ENCODE results near the gene NPSR1.
"Not testable (repeated sequence)": the region's sequence is repeated elsewhere in the genome, so short reads cannot be mapped to it uniquely, and the experiment has no call there.

The NPSR1 gene

DNA sequence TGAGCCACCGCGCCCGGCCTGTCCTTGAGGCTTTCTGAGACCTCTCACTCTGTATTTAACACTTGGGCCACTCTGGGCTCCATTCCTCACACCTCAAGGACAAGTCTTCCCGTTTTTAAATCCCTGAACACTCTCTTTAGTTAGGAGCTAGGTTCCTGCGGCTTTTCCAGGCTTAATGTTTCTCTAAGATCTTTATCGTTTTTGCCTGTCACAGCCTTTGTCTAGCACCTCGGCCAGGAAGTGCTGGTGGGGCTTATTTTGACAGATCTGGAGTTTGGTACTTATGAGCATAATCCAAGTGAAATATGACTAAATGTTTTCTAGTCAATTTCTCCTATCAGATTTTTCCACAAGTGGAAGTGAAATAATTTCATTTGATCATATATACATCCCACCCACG, 192.7 kb downstream of the NPSR1 start:
- no peak overlapping the region for H3K4me3 ChIP-seq (ENCODE audit: low read depth, low read length)
- TF ChIP-seq, protein P1, sequence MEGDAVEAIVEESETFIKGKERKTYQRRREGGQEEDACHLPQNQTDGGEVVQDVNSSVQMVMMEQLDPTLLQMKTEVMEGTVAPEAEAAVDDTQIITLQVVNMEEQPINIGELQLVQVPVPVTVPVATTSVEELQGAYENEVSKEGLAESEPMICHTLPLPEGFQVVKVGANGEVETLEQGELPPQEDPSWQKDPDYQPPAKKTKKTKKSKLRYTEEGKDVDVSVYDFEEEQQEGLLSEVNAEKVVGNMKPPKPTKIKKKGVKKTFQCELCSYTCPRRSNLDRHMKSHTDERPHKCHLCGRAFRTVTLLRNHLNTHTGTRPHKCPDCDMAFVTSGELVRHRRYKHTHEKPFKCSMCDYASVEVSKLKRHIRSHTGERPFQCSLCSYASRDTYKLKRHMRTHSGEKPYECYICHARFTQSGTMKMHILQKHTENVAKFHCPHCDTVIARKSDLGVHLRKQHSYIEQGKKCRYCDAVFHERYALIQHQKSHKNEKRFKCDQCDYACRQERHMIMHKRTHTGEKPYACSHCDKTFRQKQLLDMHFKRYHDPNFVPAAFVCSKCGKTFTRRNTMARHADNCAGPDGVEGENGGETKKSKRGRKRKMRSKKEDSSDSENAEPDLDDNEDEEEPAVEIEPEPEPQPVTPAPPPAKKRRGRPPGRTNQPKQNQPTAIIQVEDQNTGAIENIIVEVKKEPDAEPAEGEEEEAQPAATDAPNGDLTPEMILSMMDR (IDR thresholded peaks at IDR 0.05; ENCODE audit: insufficient read depth, low read length, missing control alignments): no peak
- POLR2A ChIA-PET: no interaction called here
- no peak for DNase-seq (ENCODE audit: low read depth, low spot score)
- CTCF ChIA-PET: interaction anchor here (2.1 kb wide), 1 partner anchor 10 kb away, joined by 4 read pairs; no protein-coding TSS in a partner anchor

DNA sequence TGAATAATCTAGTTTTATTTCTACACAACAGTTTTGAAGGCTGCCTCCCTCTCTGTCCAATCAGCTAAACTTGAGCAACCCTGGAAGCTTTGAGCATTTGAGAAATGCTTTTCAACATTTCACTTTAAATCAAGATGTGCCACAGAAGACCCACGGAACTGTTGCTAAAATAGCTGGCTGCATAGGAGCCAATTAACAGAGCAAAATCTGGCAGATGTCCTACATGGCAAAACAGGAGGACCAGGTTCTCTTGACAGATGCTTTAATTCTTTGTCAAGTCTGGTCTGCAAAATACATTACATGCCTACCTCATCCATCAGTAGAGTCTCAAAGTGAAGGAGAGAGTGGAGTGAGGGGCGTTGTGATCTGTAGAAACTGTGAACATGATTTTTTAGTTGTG, 193.4 kb downstream of the NPSR1 start:
- CTCF ChIA-PET: interaction anchor here (2.1 kb wide), 1 partner anchor 11 kb away, joined by 4 read pairs; no protein-coding TSS in a partner anchor
- POLR2A ChIA-PET: no interaction called here
- no peak overlapping the region for H3K4me3 ChIP-seq (ENCODE audit: low read depth, low read length)
- no peak for DNase-seq (ENCODE audit: low read depth, low spot score)
- TF ChIP-seq, protein P1 (IDR thresholded peaks at IDR 0.05; ENCODE audit: insufficient read depth, low read length, missing control alignments): no peak

DNA sequence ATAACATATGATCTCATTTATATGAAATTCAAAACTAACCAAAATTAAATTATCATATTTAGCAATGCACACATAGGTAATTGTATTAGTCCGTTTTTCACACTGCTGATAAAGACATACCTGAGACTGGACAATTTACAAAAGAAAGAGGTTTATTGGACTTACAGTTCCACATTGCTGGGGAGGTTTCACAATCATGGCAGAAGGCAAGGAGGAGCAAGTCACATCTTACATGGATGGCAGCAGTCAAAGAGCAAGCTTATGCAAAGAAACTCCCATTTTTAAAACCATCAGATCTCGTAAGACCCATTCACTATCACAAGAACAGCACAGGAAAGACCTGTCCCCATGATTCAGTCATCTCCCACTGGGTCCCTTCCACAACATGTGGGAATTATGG, 200.4 kb downstream of the NPSR1 start:
- POLR2A ChIA-PET; H3K4me3 ChIP-seq (ENCODE audit: low read depth, low read length); DNase-seq (ENCODE audit: low read depth, low spot score); CTCF ChIA-PET: not testable (repeated sequence)

DNA sequence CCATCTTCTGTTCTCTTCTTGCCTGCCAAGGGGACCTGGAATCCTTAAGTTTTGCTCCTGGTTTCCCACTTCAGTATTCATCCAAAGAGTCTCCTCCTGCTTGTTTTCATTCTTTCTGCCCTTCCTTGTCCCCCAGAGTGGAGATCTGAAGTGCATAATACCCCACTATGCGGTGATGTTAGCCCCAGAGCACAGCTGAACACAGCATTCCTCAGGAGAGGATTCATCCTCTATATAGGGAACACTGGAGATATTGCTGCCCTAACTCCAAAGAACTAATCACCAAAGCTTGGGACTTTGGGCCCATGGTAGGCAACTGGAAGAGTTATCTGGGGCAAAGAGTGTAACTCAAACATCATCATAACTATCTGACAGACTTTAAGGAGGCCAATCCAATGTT, 201.3 kb downstream of the NPSR1 start:
- POLR2A ChIA-PET; H3K4me3 ChIP-seq (ENCODE audit: low read depth, low read length); CTCF ChIA-PET; DNase-seq (ENCODE audit: low read depth, low spot score): not testable (repeated sequence)

DNA sequence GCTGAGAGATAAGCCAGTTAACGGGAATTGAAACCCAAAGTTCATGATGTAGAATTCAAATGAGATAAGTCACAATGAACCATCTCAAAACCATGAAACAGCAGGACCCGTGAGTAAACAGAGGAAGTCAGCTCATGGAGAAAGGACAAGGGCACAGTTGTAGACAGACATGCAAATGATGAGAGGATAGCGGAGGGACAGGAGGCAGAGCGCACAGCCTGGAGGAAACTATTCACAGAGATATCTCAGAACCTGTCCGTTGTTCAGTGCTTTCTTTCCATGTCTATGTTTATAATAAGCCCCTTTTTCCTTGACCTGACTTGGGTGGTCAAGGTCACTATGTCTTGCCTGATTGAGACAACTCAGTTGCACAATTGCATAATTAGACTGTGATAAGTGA, 208.2 kb downstream of the NPSR1 start:
- CTCF ChIA-PET; H3K4me3 ChIP-seq (ENCODE audit: low read depth, low read length); POLR2A ChIA-PET; DNase-seq (ENCODE audit: low read depth, low spot score): not testable (repeated sequence)

DNA sequence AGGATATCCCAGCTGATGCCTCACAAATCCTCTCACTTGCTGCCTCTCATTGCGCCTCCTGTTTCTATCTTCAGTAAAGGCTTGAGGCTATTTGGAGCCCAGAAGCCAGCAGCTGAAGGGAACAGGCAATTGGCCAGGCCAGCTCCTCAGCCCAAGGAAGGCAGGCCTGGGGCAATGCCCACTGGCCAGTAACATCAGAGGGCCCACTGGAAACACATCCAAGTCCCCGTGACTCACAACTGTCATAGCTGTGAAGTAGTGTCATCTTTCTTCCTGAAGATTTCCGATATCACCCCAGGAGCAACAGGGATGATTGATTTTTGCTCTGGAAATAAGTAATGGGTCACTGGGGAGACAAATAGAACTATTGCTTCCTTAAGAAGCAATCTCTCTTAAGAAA, 209.3 kb downstream of the NPSR1 start:
- DNase-seq (ENCODE audit: low read depth, low spot score); CTCF ChIA-PET; POLR2A ChIA-PET; H3K4me3 ChIP-seq (ENCODE audit: low read depth, low read length): not testable (repeated sequence)

DNA sequence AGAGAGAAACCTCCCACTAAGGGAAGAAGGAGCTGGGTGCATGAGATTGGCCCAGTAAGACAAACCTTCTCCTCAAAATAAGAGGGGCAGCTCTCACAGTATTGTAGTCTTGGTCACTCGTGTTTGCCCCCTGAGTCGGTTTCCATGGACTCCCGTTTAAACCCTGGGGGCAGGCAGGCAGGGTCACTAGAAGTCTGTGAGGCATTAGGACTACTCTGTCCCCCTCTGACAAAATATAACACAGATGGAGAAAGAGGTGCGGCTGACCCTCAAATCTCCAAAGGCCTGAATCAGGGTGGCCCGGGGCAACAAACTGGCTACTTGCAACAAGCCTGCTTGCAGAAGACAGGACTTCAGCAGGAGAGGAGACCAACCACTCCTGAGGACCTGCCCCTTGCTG, 210.6 kb downstream of the NPSR1 start:
- DNase-seq (ENCODE audit: low read depth, low spot score); CTCF ChIA-PET; H3K4me3 ChIP-seq (ENCODE audit: low read depth, low read length); POLR2A ChIA-PET: not testable (repeated sequence)

DNA sequence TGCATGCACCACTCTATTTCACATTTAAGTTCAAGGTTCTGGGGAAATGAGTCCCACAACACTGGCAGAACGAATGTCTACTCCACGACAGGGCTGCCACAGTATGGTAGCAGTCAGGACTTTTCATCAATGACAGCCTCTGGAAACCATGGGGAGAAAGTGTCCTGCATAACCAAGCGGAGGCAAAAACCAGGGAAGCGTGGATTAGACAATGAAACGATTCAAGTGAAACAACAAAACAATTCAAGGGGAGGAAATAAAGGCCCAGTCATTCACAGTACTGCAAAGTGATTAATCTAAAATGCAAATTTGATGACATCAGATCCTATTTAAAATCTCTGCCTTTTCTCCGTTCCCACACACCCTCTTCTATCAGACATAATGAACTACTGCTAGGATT, 211.0 kb downstream of the NPSR1 start:
- TF ChIP-seq, protein P1 (IDR thresholded peaks at IDR 0.05; ENCODE audit: insufficient read depth, low read length, missing control alignments): no peak
- ChIA-PET POLR2A (no interaction called here), CTCF (no interaction called here)
- no peak overlapping the region for H3K4me3 ChIP-seq (ENCODE audit: low read depth, low read length)
- DNase-seq (ENCODE audit: low read depth, low spot score): no peak

DNA sequence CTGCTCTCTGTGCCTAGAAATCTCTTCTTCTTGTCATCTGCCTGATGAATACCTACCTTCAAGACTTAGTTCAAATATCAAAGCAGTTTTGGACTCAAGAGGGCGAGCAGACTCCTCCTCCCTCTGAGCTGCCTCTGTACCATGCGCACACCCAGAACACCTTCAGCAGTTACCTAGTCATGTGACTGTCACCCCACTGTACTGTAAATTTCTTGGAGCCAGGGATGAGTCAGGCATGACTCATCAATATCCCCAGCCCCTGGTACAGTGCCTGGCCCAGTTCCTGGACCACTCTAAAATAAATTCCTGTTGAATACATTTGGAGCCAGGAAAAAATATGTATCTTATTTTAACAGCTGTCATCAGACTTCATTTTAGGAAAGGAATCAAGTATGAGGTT, 212.0 kb downstream of the NPSR1 start:
- DNase-seq (ENCODE audit: low read depth, low spot score); POLR2A ChIA-PET; CTCF ChIA-PET; H3K4me3 ChIP-seq (ENCODE audit: low read depth, low read length): not testable (repeated sequence)

DNA sequence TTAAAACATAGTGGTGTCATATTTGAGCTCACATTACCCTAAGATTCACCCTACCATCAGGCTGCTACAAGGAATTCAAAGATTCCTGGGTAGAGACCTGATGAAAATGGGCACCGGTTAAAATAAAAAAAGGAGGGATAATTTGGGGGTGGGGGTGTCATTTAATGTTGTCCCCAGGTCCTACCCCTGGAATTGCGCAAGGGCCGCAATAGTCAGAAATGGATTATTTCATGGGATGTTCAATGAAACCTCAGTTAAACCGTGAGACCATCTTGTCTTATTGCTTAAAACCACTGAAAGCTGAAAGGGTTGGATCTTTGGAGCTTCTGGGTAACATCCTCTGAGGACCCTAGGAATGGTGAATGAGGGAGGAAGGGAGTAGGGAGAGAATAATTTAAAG, 216.3 kb downstream of the NPSR1 start:
- CTCF ChIA-PET: not testable (repeated sequence)

More for the DNA sequence above, 216.3 kb downstream of the NPSR1 start:
- DNase-seq (ENCODE audit: low read depth, low spot score); H3K4me3 ChIP-seq (ENCODE audit: low read depth, low read length); POLR2A ChIA-PET: not testable (repeated sequence)

Measured in AG04449 (cell line).